Embryonic facial prominence (tissue), 1 donor: ENCODE results near the gene MED15.
"Not testable (repeated sequence)": the region's sequence is repeated elsewhere in the genome, so short reads cannot be mapped to it uniquely, and the experiment has no call there.

Experiments used
- DNase-seq: peaks from one replicate; pipeline ENCODE4 v3.0.0-alpha.2; 2016; ENCODE audit errors: extremely low spot score

MED15 gene

GRCh38 chr22:20531404-20532201 lies 24.2 kb downstream of the MED15 start:
- no peak for DNase-seq

- no peak for DNase-seq
Measured at GRCh38 chr22:20532256-20532993, 25.0 kb downstream of the MED15 start.

GRCh38 chr22:20533095-20533878 lies 25.9 kb downstream of the MED15 start:
- no peak for DNase-seq

- DNase-seq, result no peak
Measured at GRCh38 chr22:20533879-20534265, 26.5 kb downstream of the MED15 start.

GRCh38 chr22:20536590-20537324 lies 29.3 kb downstream of the MED15 start:
- no peak for DNase-seq

- DNase-seq, result no peak
Measured at GRCh38 chr22:20537325-20537756, 29.9 kb downstream of the MED15 start.

GRCh38 chr22:20537983-20538382 lies 30.6 kb downstream of the MED15 start:
- no peak for DNase-seq

GRCh38 chr22:20538875-20539274 lies 31.5 kb downstream of the MED15 start:
- DNase-seq, result not testable (repeated sequence)

- DNase-seq, result no peak
Measured at GRCh38 chr22:20542055-20542454, 34.6 kb downstream of the MED15 start.

- no peak for DNase-seq
Measured at GRCh38 chr22:20542736-20543135, 35.3 kb downstream of the MED15 start.

- DNase-seq, result not testable (repeated sequence)
Measured at GRCh38 chr22:20545318-20545634, 37.9 kb downstream of the MED15 start.

- no peak for DNase-seq
Measured at GRCh38 chr22:20545681-20546521, 38.5 kb downstream of the MED15 start.

- no peak for DNase-seq
Measured at GRCh38 chr22:20546541-20546950, 39.1 kb downstream of the MED15 start.

- DNase-seq, result no peak
Measured at GRCh38 chr22:20547029-20547428, 39.6 kb downstream of the MED15 start.

GRCh38 chr22:20548806-20549205 lies 41.4 kb downstream of the MED15 start:
- DNase-seq, result no peak

- DNase-seq, result no peak
Measured at GRCh38 chr22:20549232-20549841, 41.9 kb downstream of the MED15 start.

GRCh38 chr22:20550057-20550817 lies 42.8 kb downstream of the MED15 start:
- no peak for DNase-seq

- no peak for DNase-seq
Measured at GRCh38 chr22:20550851-20551744, 43.7 kb downstream of the MED15 start.
